HG03469 (cell line): ENCODE results near the gene HSPA1B.

ENCODE experiments used
- ATAC-seq: cut with Tn5 transposase; IDR thresholded peaks from one replicate; pipeline ENCODE4 v1.9.1; 2021; ENCODE audit warnings: mild to moderate bottlenecking, moderate library complexity, moderate number of reproducible peaks; ENCODE audit not compliant: unreplicated experiment

Gene HSPA1B

DNA sequence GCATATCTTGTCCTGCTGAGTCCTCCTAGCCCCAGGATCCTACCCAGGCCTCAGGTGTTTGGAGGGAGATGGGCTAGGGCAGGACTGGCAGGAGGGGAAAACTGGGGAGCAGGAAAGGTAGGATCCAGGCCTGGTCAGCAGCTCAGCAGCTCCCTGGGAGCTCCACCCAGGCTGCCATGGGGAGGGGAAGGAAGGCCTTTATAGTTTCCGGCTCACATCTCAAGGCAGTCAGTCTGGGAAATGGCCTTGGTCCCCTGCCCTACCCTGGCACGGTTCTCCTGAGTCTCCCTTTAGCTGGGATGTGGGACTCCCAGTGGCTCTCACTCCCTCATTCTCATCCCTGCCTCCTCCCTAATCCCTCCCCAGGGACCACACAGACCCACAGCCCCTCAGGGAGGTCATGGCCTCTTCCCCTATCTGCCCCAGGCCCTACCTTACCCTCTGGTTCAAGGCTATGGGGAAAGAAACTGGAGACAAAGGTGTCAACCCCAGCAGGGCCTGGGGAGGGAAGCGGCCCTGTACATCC is 49.6 kb downstream of the HSPA1B start:
- no peak for ATAC-seq

DNA sequence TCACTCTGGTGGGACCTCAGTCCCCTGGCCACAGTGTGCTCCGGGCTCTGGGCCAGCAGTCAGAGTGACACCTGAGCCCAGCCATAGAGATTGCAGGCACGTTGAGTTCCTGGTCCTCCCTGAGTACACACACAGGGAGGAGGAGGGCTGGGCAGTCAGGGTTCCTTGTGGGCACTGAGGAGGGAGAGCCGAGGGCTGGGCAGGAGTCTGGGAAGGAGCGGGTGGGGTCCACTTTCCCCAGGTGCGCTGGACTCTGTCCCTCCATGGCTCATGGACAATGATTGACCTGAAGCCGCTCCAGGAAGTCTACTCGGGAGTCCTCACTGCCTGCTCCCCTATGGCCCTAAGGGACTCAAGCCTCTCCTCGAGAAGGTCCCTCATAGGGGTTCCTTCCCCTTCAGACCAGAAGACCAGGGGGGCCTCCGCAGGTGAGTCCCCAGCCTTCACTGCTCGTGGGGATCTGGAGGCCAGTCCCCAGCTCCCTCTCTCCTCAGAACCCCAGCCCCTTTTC is 50.2 kb downstream of the HSPA1B start:
- ATAC-seq = no peak

DNA sequence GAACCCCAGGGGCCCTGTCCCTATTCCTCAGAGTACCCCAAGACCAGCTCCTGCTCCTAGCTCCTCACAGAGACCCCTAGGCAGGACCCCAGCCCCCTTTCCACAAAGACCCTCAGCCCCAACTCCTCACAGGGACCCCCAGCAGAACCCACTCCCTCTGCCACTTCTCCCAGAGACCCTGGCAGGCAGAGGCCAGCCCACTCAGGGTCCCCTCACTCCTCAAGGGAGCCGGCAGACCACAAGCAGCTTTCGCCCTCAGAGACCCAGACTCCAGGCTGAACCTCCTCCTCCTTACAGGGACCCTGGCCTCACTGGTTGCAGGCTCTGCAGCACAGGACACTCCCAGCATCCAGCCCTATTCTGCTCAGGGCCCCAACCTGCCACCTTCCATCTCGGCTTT is 50.7 kb downstream of the HSPA1B start:
- no peak for ATAC-seq

DNA sequence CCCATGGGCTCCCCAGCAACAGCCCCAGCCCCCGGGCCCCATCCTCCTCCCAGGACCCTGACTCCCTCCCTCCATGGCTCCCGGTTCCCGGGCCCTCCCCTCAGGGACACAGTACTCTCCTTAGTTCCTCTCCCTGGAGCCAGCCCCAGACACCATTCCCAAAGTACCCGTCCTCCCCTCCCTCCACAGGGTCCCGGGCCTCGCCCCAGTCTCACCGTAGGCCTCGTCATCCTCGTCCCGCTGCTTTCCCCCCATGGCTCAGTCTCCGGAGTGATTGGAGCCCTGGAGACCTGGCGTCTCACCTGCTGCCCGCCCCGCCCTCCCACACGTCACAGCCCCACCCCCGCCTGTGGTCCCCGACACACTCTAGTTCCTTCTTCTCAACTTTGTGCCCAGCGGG is 51.2 kb downstream of the HSPA1B start, which contains the start of gene SLC44A4:
SLC44A4 (minus strand) TSS at position 272 of the 400 bp plus-strand sequence; CDS start at position 255, 17 bp downstream.
- ATAC-seq = no peak

DNA sequence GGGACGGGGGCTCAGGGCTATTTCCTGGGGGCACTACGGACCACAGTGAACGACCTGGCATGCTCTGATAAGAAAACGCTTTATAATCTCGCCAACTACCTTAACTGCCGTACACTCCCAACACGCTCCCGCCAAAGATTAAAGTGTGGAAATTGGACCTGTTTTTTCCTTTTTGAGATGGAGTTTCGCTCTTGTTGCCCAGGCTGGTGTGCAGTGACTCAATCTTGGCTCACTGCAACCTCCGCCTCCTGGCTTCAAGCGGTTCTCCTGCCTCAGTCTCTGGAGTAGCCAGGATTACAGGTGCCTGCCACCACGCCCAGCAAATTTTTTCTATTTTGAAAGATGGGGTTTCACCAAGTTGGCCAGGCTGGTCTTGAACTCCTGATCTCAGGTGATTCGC is 51.6 kb downstream of the HSPA1B start:
- no peak for ATAC-seq
